Activated CD4-positive, alpha-beta T cell treated with anti-CD3 and anti-CD28 coated beads for 36 hours (primary cell): ENCODE data around the gene TGFB2. TPM values are rescaled to one million over a fixed set of nuclear protein-coding genes. Genes with fewer than 3 reads are reported as not detected.

Experiments used
- ATAC-seq: fragments of 200-7000 bp; cut with Tn5 transposase; one replicate; pipeline ENCODE4 v1.10.0; 2021; ENCODE audit warnings: mild to moderate bottlenecking, moderate library complexity
- CTCF ChIA-PET: fragments of 350-600 bp; sonication (Branson Sonifier 250); formaldehyde crosslinking; loops from one replicate; lab custom pipeline; 2021; ENCODE audit warnings: antibody characterized with exemption; lab: Charles Lee
- POLR2A ChIA-PET: fragments of 350-600 bp; sonication (Branson Sonifier 250); formaldehyde crosslinking; loops from one replicate; lab custom pipeline; 2021; ENCODE audit warnings: antibody characterized with exemption, inconsistent platforms; lab: Charles Lee
- DNase-seq: peaks from one replicate; pipeline ENCODE4 v3.0.0-alpha.2; 2020
- H3K27ac Mint-ChIP-seq: one replicate; pipeline ENCODE4 v1.8.0; 2021; ENCODE audit warnings: mixed read lengths
- H3K27me3 Mint-ChIP-seq: one replicate; pipeline ENCODE4 v1.8.0; 2021; ENCODE audit warnings: mixed read lengths
- H3K36me3 Mint-ChIP-seq: one replicate; pipeline ENCODE4 v1.8.0; 2021; ENCODE audit warnings: low read depth, mixed read lengths
- H3K4me1 Mint-ChIP-seq: one replicate; pipeline ENCODE4 v1.8.0; 2021; ENCODE audit warnings: mixed read lengths
- H3K4me3 Mint-ChIP-seq: one replicate; pipeline ENCODE4 v1.8.0; 2021; ENCODE audit warnings: mild to moderate bottlenecking, moderate library complexity, mixed read lengths
- H3K9me3 Mint-ChIP-seq: one replicate; pipeline ENCODE4 v1.8.0; 2021; ENCODE audit warnings: low read depth, mixed read lengths
- intact Hi-C, 2 experiments: fragments of 100-400 bp; cut with DNase I in 1 of 2; cut with micrococcal nuclease in 1 of 2; formaldehyde crosslinking; loops; one replicate each; pipeline versions ENCODE4 v1.14.2 to v1.15.1; 2022 to 2024; cut with DNase I, micrococcal nuclease
- total RNA-seq, 2 experiments: library from RNA; stranded (reverse); gene quantifications; one replicate each; pipeline ENCODE4 v1.2.3, GENCODE V29; 2021

TGFB2 gene
- total RNA-seq, 2 experiments from 2014 or later, result 0.09 TPM; not detected in 1

DNA sequence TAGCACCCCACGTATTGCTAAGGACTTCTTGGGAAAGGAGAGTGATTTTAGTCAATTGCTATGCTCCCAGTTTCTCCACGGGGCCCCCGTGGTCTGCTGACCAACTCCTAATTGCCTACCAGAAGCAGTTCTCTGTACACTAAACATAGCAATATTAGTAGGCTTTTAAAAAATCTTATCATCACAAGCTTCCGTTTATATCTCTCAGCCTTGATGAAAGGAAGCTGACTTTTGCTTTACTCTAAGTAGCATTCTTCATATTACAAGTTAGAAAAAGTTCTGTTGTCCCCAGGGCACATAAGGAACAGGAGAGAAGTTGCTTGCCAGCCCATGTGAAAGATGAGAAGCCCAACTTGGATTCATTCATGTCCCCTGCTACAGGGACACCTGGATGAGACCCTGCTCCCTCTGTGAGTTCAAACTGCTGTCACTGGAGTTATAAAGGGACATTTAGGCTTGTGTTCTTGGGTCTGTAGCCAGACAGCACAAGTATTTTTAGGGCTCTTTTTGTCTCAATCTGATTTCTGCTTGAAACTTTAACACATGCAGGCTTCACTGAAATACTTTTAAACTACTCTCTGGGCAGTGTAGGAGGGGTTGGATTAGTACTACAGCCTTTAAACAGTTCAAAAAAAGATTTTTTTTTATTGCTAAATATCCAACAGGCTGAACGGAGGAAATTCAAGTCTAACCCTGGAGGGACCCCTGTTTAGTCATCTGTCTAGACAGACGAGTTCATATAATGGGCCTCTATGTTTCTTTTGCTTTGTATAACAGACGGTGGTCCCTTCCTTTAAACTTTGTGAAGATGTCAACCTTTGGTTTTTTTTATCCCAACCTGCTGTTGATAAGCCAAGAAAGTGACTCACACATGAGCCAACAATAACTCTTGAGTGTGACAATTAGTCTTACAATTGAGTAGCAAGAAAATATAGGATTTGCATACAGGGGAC, 29.5 kb downstream of the TGFB2 start:
- H3K36me3 Mint-ChIP-seq, result no peaks in the 10 kb centered on the region

DNA sequence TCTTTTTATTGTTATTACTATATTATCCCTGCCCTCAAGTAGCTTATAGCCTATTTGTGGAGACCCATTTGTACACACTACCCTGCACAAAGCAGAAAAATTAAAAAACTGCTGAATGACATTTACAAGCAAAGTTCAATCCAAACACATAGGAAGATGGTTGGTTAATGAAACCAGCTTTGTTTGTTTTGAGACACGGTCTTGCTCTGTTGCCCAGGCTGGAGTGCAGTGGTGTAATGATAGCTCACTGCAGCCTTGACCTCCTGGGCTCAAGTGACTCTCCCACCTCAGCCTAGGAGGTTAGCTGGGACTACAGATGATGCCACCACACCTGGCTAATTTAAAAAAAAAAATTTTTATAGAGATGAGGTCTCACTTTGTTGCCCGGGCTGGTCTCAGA, 31.6 kb downstream of the TGFB2 start:
- Mint-ChIP-seq H3K9me3 (no peaks in the 10 kb centered on the region), H3K27me3 (peaks cover 56% of the 10 kb centered on the region), H3K27ac (no peak overlapping the region), H3K4me1 (peaks cover 8% of the 10 kb centered on the region), H3K36me3 (no peaks in the 10 kb centered on the region), H3K4me3 (no peak overlapping the region)
- ChIA-PET CTCF (interaction anchor here (0.8 to 1.2 kb wide), 3 partner anchors 12 to 32 kb away, joined by 3 to 5 read pairs (median 3); partner anchors contain the start of gene TGFB2), POLR2A (interaction anchor here (0.8 kb wide), 1 partner anchor 972 kb away, joined by 3 read pairs; no protein-coding TSS in a partner anchor)
- intact Hi-C loops, result loop anchor here (1.0 to 10.0 kb wide), 4 partner anchors 25 to 948 kb away; partner anchors contain the start of genes LYPLAL1 (in 1 of the 2) and RRP15 (in 1 of the 2)
- ATAC-seq (no peak), DNase-seq (no peak)

More for the DNA sequence above, 29.5 kb downstream of the TGFB2 start:
- intact Hi-C loops, result loop anchor here in 1 of 2 experiments (10.0 kb wide), 1 partner anchor 950 kb away; no protein-coding TSS in a partner anchor
- Mint-ChIP-seq H3K27ac (no peak overlapping the region), H3K4me3 (no peak overlapping the region), H3K4me1 (peaks cover 8% of the 10 kb centered on the region), H3K27me3 (peaks cover 44% of the 10 kb centered on the region), H3K9me3 (no peaks in the 10 kb centered on the region)
- ChIA-PET CTCF (no interaction called here), POLR2A (no interaction called here)
- ATAC-seq (no peak), DNase-seq (no peak)

DNA sequence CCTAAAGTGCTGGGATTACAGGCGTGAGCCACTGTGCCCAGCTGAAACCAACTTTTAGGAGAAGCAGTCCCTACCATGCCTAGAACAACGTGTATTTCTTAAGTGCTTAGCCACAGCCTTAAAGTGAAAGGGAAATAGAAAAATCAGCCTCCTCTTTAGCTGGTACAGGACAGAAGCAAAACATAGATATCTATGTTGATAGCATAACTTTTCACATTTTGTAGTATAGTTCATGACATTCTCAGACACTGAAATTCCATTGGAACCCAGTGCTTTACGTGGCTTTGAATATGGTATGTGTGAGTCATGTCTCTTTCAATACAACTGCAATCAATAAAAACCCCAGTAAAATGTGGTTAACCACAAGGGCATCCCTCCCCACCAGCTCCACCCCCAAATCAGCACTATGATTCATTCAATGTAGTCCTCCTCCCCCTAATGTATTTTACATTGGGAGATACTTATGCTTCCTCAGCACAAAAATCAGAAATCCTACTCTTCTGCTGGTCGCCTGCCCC, 32.1 kb downstream of the TGFB2 start:
- peak overlapping the region; percentile 31 for H3K27ac Mint-ChIP-seq
- peaks cover 8% of the 10 kb centered on the region for H3K4me1 Mint-ChIP-seq
- ChIA-PET POLR2A (no interaction called here), CTCF (interaction anchor here (0.8 to 1.2 kb wide), 3 partner anchors 12 to 32 kb away, joined by 3 to 5 read pairs (median 3); partner anchors contain the start of gene TGFB2)
- peak; percentile 94 for ATAC-seq
- H3K9me3 Mint-ChIP-seq, result no peaks in the 10 kb centered on the region
- intact Hi-C loops, result loop anchor here (1.0 to 10.0 kb wide), 4 partner anchors 26 to 948 kb away; partner anchors contain the start of genes LYPLAL1 (in 1 of the 2) and RRP15 (in 1 of the 2)
- H3K36me3 Mint-ChIP-seq, result no peaks in the 10 kb centered on the region
- H3K4me3 Mint-ChIP-seq, result no peak overlapping the region
- peaks cover 54% of the 10 kb centered on the region for H3K27me3 Mint-ChIP-seq
- peak; percentile 77 for DNase-seq

DNA sequence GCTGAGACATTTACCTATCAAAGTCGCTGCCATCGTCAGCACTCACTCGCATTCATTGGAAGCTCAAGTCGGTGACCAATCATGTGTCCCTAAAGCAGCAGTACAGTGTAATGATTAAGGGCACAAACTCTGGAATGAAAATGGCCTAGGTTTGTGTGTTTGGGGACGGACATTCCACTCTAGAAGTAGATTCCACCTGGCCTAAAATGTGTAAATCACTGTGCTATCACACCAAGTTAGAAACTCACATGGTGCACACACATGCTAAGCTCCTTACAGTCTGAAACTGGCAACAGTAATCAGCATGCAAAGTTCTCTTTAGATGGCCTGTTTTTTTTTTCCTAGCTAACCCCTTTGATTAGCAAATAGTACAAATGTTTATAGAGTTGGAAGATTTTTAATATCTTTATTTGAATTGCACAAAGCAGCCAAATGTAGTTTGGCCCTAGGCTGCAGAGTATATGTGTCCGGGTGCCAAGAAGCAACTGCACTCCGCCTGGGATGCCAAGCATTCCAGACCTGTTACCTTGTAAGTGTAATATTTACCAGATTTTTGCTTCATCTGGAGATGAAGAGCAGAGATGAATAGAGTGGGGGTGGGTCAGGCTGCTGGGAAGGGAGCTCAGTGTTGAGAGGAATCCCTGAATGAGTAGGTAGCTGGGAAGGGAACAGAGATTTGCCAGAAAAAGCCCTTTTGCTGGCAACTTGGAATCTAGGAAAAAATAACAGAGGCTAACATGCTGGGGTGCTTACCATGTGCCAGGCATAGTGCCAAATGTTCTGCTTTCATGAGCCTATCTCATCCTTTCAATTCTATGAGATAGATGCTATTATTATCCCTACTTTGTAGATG, 35.2 kb downstream of the TGFB2 start:
- ChIA-PET POLR2A (no interaction called here), CTCF (interaction anchor here (0.7 to 1.0 kb wide), 2 partner anchors 15 to 226 kb away, joined by 3 read pairs; no protein-coding TSS in a partner anchor)
- H3K36me3 Mint-ChIP-seq, result no peaks in the 10 kb centered on the region
- no peak overlapping the region for H3K4me3 Mint-ChIP-seq
- H3K4me1 Mint-ChIP-seq, result peaks cover 8% of the 10 kb centered on the region
- DNase-seq (no peak), ATAC-seq (no peak)
- no peak overlapping the region for H3K27ac Mint-ChIP-seq
- H3K9me3 Mint-ChIP-seq, result no peaks in the 10 kb centered on the region
- intact Hi-C loops, result no loop called here
- H3K27me3 Mint-ChIP-seq, result peaks cover 57% of the 10 kb centered on the region

DNA sequence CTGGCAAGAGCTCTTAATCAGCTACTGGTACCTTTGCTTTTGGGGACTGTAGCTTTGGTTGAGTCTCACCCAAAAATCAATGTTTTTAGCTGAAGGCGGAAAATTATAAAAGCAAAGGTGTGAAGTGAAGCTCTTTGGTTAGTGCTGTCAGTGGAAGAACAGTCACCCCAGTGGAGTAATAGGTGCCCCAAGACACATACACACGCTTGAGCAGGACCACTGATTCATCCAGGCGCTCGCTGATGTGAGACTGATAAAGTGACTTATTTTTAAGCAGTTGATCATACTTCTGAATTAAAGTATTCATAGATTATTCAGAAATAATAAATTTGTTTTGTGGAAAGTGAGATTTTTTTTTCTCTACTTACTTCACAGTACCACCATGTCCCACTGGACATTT, 37.1 kb downstream of the TGFB2 start:
- Mint-ChIP-seq H3K4me3 (no peak overlapping the region), H3K4me1 (peaks cover 5% of the 10 kb centered on the region), H3K27ac (no peak overlapping the region), H3K27me3 (peaks cover 58% of the 10 kb centered on the region), H3K9me3 (no peaks in the 10 kb centered on the region), H3K36me3 (no peaks in the 10 kb centered on the region)
- no peak for ATAC-seq
- intact Hi-C loops, result no loop called here
- CTCF ChIA-PET, result interaction anchor here (0.8 kb wide), 1 partner anchor 227 kb away, joined by 3 read pairs; no protein-coding TSS in a partner anchor
- POLR2A ChIA-PET, result interaction anchor here (0.8 kb wide), 1 partner anchor 29 kb away, joined by 3 read pairs; no protein-coding TSS in a partner anchor
- DNase-seq, result no peak

DNA sequence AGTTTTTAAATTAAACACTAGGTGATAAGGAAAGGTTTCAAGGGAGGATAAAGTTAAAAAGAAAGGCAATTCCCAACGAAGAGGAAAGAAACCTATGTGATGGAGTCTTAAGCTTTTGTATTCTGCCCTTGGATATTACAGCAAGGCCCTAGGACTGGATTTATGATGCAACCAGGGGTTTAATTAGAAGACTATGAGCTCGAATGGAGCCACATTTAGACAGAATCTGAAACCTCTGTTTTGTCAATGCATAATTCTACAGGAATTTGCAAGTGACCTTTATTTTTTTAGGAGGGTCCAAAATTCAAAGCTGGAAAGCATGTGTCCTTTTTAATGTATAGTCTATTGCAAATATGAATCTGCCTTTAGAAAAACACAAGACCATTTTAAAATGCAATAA, 37.9 kb downstream of the TGFB2 start:
- no peak overlapping the region for H3K27ac Mint-ChIP-seq
- H3K27me3 Mint-ChIP-seq, result peaks cover 63% of the 10 kb centered on the region
- DNase-seq (no peak), ATAC-seq (no peak)
- intact Hi-C loops, result no loop called here
- no peaks in the 10 kb centered on the region for H3K9me3 Mint-ChIP-seq
- H3K36me3 Mint-ChIP-seq, result no peaks in the 10 kb centered on the region
- no peaks in the 10 kb centered on the region for H3K4me1 Mint-ChIP-seq
- H3K4me3 Mint-ChIP-seq, result no peak overlapping the region
- CTCF ChIA-PET, result interaction anchor here (0.6 kb wide), 1 partner anchor 126 kb away, joined by 3 read pairs; no protein-coding TSS in a partner anchor
- POLR2A ChIA-PET, result no interaction called here

DNA sequence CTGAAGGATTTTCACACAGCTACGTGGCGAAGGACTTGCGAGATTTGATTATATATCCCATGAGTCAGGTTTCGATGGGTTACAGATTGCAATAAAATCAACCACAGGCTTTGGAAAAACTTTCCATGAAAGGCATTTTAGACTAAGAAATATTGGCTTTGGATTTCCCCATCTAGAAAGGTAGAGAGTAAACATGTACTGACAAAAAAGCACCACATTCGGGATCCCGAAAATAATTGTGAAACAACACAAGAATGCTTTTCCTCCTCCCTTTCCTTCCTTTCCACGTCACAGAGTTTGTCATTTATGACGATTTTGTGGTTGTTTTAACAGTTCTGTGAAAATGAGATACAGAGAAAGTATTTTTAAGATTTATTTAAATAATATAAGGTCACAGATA, 38.5 kb downstream of the TGFB2 start:
- H3K27me3 Mint-ChIP-seq, result peaks cover 62% of the 10 kb centered on the region
- ChIA-PET CTCF (no interaction called here), POLR2A (no interaction called here)
- no peaks in the 10 kb centered on the region for H3K9me3 Mint-ChIP-seq
- ATAC-seq (no peak), DNase-seq (no peak)
- intact Hi-C loops, result no loop called here
- no peaks in the 10 kb centered on the region for H3K4me1 Mint-ChIP-seq
- H3K4me3 Mint-ChIP-seq, result no peak overlapping the region
- H3K27ac Mint-ChIP-seq, result no peak overlapping the region
- no peaks in the 10 kb centered on the region for H3K36me3 Mint-ChIP-seq

DNA sequence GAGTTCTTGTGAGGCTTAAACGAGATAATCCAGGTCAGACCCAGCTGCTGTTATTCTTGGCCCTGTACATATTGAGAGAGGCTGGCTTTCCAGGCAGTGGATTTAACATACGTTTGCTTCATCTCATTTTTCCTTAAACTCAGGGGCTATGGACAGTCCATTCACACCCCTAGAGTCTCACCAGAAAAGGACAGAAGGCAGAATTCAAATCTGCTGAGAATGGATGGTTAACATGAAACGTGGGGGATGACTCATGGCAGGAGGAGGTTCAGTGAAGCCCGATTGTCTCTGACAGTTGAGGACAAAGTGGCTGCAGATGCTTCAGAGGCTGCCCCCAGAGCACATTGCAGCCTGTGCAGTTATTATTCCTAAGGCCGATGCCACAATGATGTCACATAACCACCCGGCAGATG, 39.5 kb downstream of the TGFB2 start:
- CTCF ChIA-PET, result interaction anchor here (0.7 kb wide), 1 partner anchor 309 kb away, joined by 3 read pairs; no protein-coding TSS in a partner anchor
- no peak overlapping the region for H3K27ac Mint-ChIP-seq
- ATAC-seq, result no peak

DNA sequence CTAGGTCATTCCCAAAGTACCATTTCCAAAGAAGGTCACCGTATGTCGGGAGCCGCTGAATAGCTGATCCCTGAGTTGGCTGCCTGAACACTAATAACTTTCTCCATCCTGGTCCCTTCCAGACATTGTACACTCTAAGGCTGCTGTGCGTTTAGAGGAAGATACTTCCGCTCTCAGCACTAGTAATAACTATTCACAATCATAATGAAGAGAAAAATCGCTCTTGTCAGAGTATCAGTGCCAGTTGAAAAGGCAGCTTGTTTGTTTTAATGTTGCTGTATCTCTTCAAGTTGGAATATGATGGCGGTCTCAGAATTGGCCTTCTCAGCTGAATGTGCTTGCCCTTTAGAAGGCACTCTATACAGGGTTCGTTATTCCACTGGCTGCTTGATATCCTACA, 43.5 kb downstream of the TGFB2 start:
- intact Hi-C loops, result no loop called here
- H3K9me3 Mint-ChIP-seq, result no peaks in the 10 kb centered on the region
- CTCF ChIA-PET, result no interaction called here
- no peak overlapping the region for H3K27ac Mint-ChIP-seq
- DNase-seq (no peak), ATAC-seq (no peak)
- peaks cover 47% of the 10 kb centered on the region for H3K27me3 Mint-ChIP-seq
- no peaks in the 10 kb centered on the region for H3K36me3 Mint-ChIP-seq
- no peak overlapping the region for H3K4me3 Mint-ChIP-seq
- H3K4me1 Mint-ChIP-seq, result no peaks in the 10 kb centered on the region
- POLR2A ChIA-PET, result no interaction called here

More for the DNA sequence above, 39.5 kb downstream of the TGFB2 start:
- POLR2A ChIA-PET, result no interaction called here
- Mint-ChIP-seq H3K4me3 (no peak overlapping the region), H3K9me3 (no peaks in the 10 kb centered on the region), H3K4me1 (no peaks in the 10 kb centered on the region), H3K36me3 (no peaks in the 10 kb centered on the region), H3K27me3 (peaks cover 65% of the 10 kb centered on the region)
- DNase-seq, result no peak
- intact Hi-C loops, result no loop called here

DNA sequence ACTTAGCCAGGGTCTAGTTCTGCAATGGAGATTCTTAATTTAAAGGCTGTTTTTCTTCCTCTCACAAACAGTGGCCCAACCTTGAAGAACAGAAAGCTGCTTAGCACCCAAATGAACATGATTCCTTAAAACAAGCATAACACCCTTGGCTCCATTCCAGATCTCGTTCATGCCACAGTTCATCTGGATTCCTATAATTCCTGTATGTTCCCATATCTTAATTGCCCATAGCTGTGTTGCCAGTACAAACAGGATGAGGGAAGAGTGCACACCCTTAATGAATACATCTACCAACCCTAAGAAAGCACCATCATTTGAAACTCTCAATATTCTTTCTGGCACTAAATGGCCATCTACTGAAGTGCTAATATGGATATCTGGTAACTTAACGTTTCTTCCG, 45.5 kb downstream of the TGFB2 start:
- intact Hi-C loops, result no loop called here
- H3K9me3 Mint-ChIP-seq, result no peaks in the 10 kb centered on the region
- peaks cover 37% of the 10 kb centered on the region for H3K27me3 Mint-ChIP-seq
- ChIA-PET CTCF (interaction anchor here (0.9 kb wide), 1 partner anchor 61 kb away, joined by 4 read pairs; no protein-coding TSS in a partner anchor), POLR2A (no interaction called here)
- no peak overlapping the region for H3K4me3 Mint-ChIP-seq
- DNase-seq (no peak), ATAC-seq (no peak)
- no peak overlapping the region for H3K27ac Mint-ChIP-seq
- H3K4me1 Mint-ChIP-seq, result no peaks in the 10 kb centered on the region
- H3K36me3 Mint-ChIP-seq, result no peaks in the 10 kb centered on the region
